ENCODE results near the gene RAPGEF6.

Gene RAPGEF6

DNA sequence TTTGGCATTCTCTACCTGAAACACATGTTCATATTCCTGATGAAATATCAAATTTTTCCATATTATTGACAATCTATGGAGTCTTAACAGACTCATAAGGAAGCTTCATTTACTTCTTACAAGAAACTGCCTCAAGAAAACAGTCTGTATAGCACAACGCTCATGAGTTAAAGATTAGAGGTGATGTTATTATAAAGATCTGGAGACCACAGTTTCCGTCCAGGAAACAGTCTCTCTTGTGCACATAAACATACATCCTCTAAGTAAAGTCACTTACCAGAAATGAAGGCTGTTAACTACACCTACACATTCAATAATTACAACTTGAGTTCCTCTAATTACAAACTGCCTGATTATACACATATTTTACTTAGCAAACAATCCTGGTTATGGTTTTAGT lies 86.9 kb downstream of the RAPGEF6 start:
- Histone ChIP-seq H3K4me1 (ENCODE audit: low read length) (no peaks in the 10 kb centered on the region), H3K9me3 (ENCODE audit: insufficient read depth, low read length) (no peaks in the 10 kb centered on the region), H2AFZ (ENCODE audit: low read depth, low read length) (no peak overlapping the region), H3K27me3 (ENCODE audit: low read depth, low read length) (no peaks in the 10 kb centered on the region), H3K9ac (ENCODE audit: low read length) (no peak overlapping the region), H3K79me2 (ENCODE audit: low read length) (no peaks in the 10 kb centered on the region), H3K36me3 (replicated peaks; ENCODE audit: low read depth, low read length) (no peaks in the 10 kb centered on the region), H3K4me2 (ENCODE audit: low read length) (no peak overlapping the region), H4K20me1 (ENCODE audit: insufficient read depth, low read length) (0 out of 2 replicates have a peak, but pooled peaks cover 4% of the 10 kb centered on the region), H3K27ac (ENCODE audit: low read length) (no peak overlapping the region), H3K4me3 (ENCODE audit: low read length) (no peak overlapping the region)
- TF ChIP-seq, protein P1, sequence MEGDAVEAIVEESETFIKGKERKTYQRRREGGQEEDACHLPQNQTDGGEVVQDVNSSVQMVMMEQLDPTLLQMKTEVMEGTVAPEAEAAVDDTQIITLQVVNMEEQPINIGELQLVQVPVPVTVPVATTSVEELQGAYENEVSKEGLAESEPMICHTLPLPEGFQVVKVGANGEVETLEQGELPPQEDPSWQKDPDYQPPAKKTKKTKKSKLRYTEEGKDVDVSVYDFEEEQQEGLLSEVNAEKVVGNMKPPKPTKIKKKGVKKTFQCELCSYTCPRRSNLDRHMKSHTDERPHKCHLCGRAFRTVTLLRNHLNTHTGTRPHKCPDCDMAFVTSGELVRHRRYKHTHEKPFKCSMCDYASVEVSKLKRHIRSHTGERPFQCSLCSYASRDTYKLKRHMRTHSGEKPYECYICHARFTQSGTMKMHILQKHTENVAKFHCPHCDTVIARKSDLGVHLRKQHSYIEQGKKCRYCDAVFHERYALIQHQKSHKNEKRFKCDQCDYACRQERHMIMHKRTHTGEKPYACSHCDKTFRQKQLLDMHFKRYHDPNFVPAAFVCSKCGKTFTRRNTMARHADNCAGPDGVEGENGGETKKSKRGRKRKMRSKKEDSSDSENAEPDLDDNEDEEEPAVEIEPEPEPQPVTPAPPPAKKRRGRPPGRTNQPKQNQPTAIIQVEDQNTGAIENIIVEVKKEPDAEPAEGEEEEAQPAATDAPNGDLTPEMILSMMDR (IDR thresholded peaks at IDR 0.05; ENCODE audit: low read depth, low read length), result no peak
- no peak for TF ChIP-seq EZH2phosphoT487 (IDR thresholded peaks at IDR 0.05; ENCODE audit: low read depth)

DNA sequence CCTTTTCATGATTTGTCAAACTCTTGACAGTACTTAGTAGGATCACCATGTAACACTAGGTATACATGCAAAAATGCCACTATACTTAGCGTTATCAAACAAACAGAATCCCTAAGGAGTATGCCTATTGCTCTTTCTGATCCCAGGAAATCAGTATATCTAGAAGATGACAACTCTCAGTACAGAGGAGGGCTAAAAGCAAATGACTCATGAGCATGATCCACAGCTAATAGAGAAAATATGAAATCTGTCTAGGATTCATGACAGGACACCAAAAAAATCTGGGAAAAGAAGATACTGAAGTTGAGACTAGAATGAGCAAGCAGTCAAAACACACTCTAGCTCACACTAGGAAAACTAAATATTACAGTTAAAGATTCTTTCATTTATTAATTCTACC lies 89.2 kb downstream of the RAPGEF6 start:
- Histone ChIP-seq H3K4me2 (ENCODE audit: low read length) (no peak overlapping the region), H3K27me3 (ENCODE audit: low read depth, low read length) (no peaks in the 10 kb centered on the region), H3K36me3 (replicated peaks; ENCODE audit: low read depth, low read length) (no peaks in the 10 kb centered on the region), H3K4me3 (ENCODE audit: low read length) (no peak overlapping the region), H3K27ac (ENCODE audit: low read length) (no peak overlapping the region), H3K9me3 (ENCODE audit: insufficient read depth, low read length) (no peaks in the 10 kb centered on the region), H2AFZ (ENCODE audit: low read depth, low read length) (no peak overlapping the region), H3K4me1 (ENCODE audit: low read length) (no peaks in the 10 kb centered on the region), H3K79me2 (ENCODE audit: low read length) (no peaks in the 10 kb centered on the region), H3K9ac (ENCODE audit: low read length) (no peak overlapping the region), H4K20me1 (ENCODE audit: insufficient read depth, low read length) (0 out of 2 replicates have a peak, but pooled peaks cover 4% of the 10 kb centered on the region)
- TF ChIP-seq, protein P1 (IDR thresholded peaks at IDR 0.05; ENCODE audit: low read depth, low read length), result no peak
- no peak for TF ChIP-seq EZH2phosphoT487 (IDR thresholded peaks at IDR 0.05; ENCODE audit: low read depth)

DNA sequence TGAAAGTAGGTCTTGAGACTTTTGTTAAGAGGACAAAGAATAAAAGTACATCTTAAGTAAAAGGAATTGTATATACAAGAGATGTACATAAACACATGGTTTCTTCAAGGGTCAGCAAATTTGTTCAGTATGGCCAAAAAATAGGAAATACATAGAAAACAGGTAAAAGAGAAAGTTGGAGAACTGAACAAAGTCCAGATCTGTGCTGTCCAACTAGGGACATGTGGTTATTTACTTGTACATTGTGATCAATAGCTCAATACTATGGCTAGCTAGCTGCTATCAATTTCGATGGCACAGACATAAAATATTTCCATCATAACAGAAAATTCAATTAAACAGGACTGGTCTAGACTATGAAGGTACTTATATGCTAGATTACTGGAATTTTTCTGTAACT lies 92.3 kb downstream of the RAPGEF6 start:
- no peak for TF ChIP-seq EZH2phosphoT487 (IDR thresholded peaks at IDR 0.05; ENCODE audit: low read depth)
- TF ChIP-seq, protein P1 (IDR thresholded peaks at IDR 0.05; ENCODE audit: low read depth, low read length), result no peak
- Histone ChIP-seq H3K9me3 (ENCODE audit: insufficient read depth, low read length) (no peaks in the 10 kb centered on the region), H2AFZ (ENCODE audit: low read depth, low read length) (no peak overlapping the region), H3K27ac (ENCODE audit: low read length) (no peak overlapping the region), H3K27me3 (ENCODE audit: low read depth, low read length) (no peaks in the 10 kb centered on the region), H3K4me3 (ENCODE audit: low read length) (no peak overlapping the region), H3K79me2 (ENCODE audit: low read length) (no peaks in the 10 kb centered on the region), H3K4me1 (ENCODE audit: low read length) (no peaks in the 10 kb centered on the region), H3K9ac (ENCODE audit: low read length) (no peak overlapping the region), H3K4me2 (ENCODE audit: low read length) (no peak overlapping the region), H4K20me1 (ENCODE audit: insufficient read depth, low read length) (no peaks in the 10 kb centered on the region; the same call in 1 of the 2 replicates), H3K36me3 (replicated peaks; ENCODE audit: low read depth, low read length) (no peaks in the 10 kb centered on the region)

DNA sequence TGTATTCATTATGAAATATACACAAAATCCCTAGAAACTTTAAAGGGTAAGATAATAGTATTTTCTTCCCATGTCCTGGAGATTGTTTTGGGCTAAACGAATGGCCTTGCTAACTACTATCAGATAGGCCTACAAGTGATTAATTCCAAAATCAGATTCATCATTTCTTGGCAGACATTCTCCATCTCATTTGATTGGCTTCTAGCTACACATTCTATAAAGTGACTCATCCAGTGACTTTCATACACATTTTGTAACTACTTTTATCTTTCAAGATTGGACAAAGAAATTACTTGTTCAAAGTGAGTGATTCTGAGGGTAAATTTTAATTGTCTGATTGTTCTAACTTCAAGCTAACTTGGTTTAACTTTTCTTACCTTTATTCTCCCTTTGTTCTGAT lies 93.3 kb downstream of the RAPGEF6 start:
- Histone ChIP-seq H3K36me3 (replicated peaks; ENCODE audit: low read depth, low read length) (no peaks in the 10 kb centered on the region), H3K4me1 (ENCODE audit: low read length) (peaks cover 6% of the 10 kb centered on the region), H4K20me1 (ENCODE audit: insufficient read depth, low read length) (peaks cover 4% of the 10 kb centered on the region), H3K4me3 (ENCODE audit: low read length) (no peak overlapping the region), H3K9me3 (ENCODE audit: insufficient read depth, low read length) (no peaks in the 10 kb centered on the region), H3K9ac (ENCODE audit: low read length) (no peak overlapping the region), H3K27me3 (ENCODE audit: low read depth, low read length) (no peaks in the 10 kb centered on the region), H3K79me2 (ENCODE audit: low read length) (no peaks in the 10 kb centered on the region), H3K27ac (ENCODE audit: low read length) (no peak overlapping the region), H3K4me2 (ENCODE audit: low read length) (no peak overlapping the region), H2AFZ (ENCODE audit: low read depth, low read length) (no peak overlapping the region)
- TF ChIP-seq, protein P1 (IDR thresholded peaks at IDR 0.05; ENCODE audit: low read depth, low read length), result no peak
- TF ChIP-seq EZH2phosphoT487 (IDR thresholded peaks at IDR 0.05; ENCODE audit: low read depth), result no peak
